ENCODE results near the gene FOXRED2. TPM values are rescaled to one million over a fixed set of nuclear protein-coding genes. Genes with fewer than 3 reads are reported as not detected.

The FOXRED2 gene
- total RNA-seq = 10 to 100 TPM in 1 of 2 donors, 1 to 10 TPM in 1; 6.8 to 13.8 TPM

GRCh38 chr22:36506637-36507517, at the start of gene FOXRED2:
Gene FOXRED2 (minus strand): TSS chr22:36507040. CDS start chr22:36506422, 618 bp downstream.
- H3K36me3 ChIP-seq = peaks cover 13% of the 10 kb centered on the region
- H3K9me3 ChIP-seq = no peaks in the 10 kb centered on the region
- peaks cover 4 to 26% of the 10 kb centered on the region in 2 donors for H3K4me1 ChIP-seq (ENCODE audit: control insufficient read depth in 1 of 2, low read depth in 2 of 2)
- no peak for TF ChIP-seq CTCF (IDR thresholded peaks at IDR 0.05)
- peak within 1 kb of the TSS; percentile 35 to 51 for H3K27ac ChIP-seq
- no peaks in the 10 kb centered on the region for H3K27me3 ChIP-seq (replicated peaks; ENCODE audit: insufficient read depth)
- H3K4me3 ChIP-seq = peak within 1 kb of the TSS; percentile 69
- DNase-seq (ENCODE audit: low spot score) = peak; percentile 59
- peak; percentile 81 for ATAC-seq (ENCODE audit: insufficient number of reproducible peaks, low FRiP score, low read depth)

- no peak for TF ChIP-seq CTCF (IDR thresholded peaks at IDR 0.05)
- Histone ChIP-seq H3K27ac (no peak overlapping the region), H3K27me3 (replicated peaks; ENCODE audit: insufficient read depth) (no peaks in the 10 kb centered on the region), H3K9me3 (no peaks in the 10 kb centered on the region), H3K4me1 (ENCODE audit: control insufficient read depth in 1 of 2, low read depth in 2 of 2) (no peaks in the 10 kb centered on the region), H3K4me3 (no peak overlapping the region), H3K36me3 (no peaks in the 10 kb centered on the region)
- ATAC-seq (ENCODE audit: insufficient number of reproducible peaks, low FRiP score, low read depth) (no peak), DNase-seq (ENCODE audit: low spot score) (no peak)
Observed at GRCh38 chr22:36554098-36554497, 47.3 kb upstream of the FOXRED2 start.

GRCh38 chr22:36552289-36552688, 45.4 kb upstream of the FOXRED2 start:
- Histone ChIP-seq H3K36me3 (no peaks in the 10 kb centered on the region), H3K4me1 (ENCODE audit: control insufficient read depth in 1 of 2, low read depth in 2 of 2) (no peaks in the 10 kb centered on the region), H3K9me3 (no peaks in the 10 kb centered on the region), H3K27ac (no peak overlapping the region), H3K4me3 (no peak overlapping the region), H3K27me3 (replicated peaks; ENCODE audit: insufficient read depth) (no peaks in the 10 kb centered on the region)
- TF ChIP-seq CTCF (IDR thresholded peaks at IDR 0.05) = no peak
- DNase-seq (ENCODE audit: low spot score) (no peak), ATAC-seq (ENCODE audit: insufficient number of reproducible peaks, low FRiP score, low read depth) (no peak)

GRCh38 chr22:36550701-36551495, 44.1 kb upstream of the FOXRED2 start:
- Histone ChIP-seq H3K27me3 (replicated peaks; ENCODE audit: insufficient read depth) (no peaks in the 10 kb centered on the region), H3K27ac (no peak overlapping the region), H3K4me1 (ENCODE audit: control insufficient read depth in 1 of 2, low read depth in 2 of 2) (no peaks in the 10 kb centered on the region), H3K4me3 (no peak overlapping the region), H3K36me3 (no peaks in the 10 kb centered on the region), H3K9me3 (no peaks in the 10 kb centered on the region)
- DNase-seq (ENCODE audit: low spot score) = no peak
- ATAC-seq (ENCODE audit: insufficient number of reproducible peaks, low FRiP score, low read depth) = no peak
- TF ChIP-seq CTCF (IDR thresholded peaks at IDR 0.05) = no peak

GRCh38 chr22:36549033-36549432, 42.2 kb upstream of the FOXRED2 start:
- Histone ChIP-seq H3K4me1 (ENCODE audit: control insufficient read depth in 1 of 2, low read depth in 2 of 2) (no peaks in the 10 kb centered on the region), H3K27me3 (replicated peaks; ENCODE audit: insufficient read depth) (no peaks in the 10 kb centered on the region), H3K36me3 (no peaks in the 10 kb centered on the region), H3K27ac (no peak overlapping the region), H3K4me3 (no peak overlapping the region), H3K9me3 (no peaks in the 10 kb centered on the region)
- no peak for TF ChIP-seq CTCF (IDR thresholded peaks at IDR 0.05)
- ATAC-seq (ENCODE audit: insufficient number of reproducible peaks, low FRiP score, low read depth) (no peak), DNase-seq (ENCODE audit: low spot score) (no peak)
